H1 (cell line): ENCODE data around the gene GPR162. TPM values are rescaled to one million over a fixed set of nuclear protein-coding genes. Genes with fewer than 3 reads are reported as not detected.

ENCODE experiments used
- CTCF ChIA-PET: fragments of 300-600 bp; sonication (Branson Sonifier 250); formaldehyde crosslinking; loops from one replicate; lab custom pipeline; 2021; ENCODE audit not compliant: partially characterized antibody; lab: Charles Lee
- POLR2A ChIA-PET: fragments of 300-600 bp; sonication (Branson Sonifier 250); formaldehyde crosslinking; loops from one replicate; lab custom pipeline; 2021; ENCODE audit warnings: inconsistent platforms; ENCODE audit not compliant: partially characterized antibody; lab: Charles Lee
- DNase-seq, 2 experiments: peaks; one replicate each; pipeline versions ENCODE4 v3.0.0 to v3.0.0-alpha.2; 2010 to 2022; ENCODE audit warnings: low spot score in 2 of 2, low read depth in 1 of 2, mixed read lengths in 1 of 2
- FAIRE-seq: peaks from 2 replicates; lab custom pipeline; 2011; peaks lifted over from hg19 to GRCh38; lab: Jason Lieb, UNC
- H2AFZ ChIP-seq: 2 replicates; pipeline ENCODE4 v1.8.1; 2012; ENCODE audit warnings: low read length, inconsistent platforms
- H2AK5ac ChIP-seq: 2 replicates; pipeline ENCODE4 v1.6.1; 2013; ENCODE audit warnings: low read depth, low read length
- H2BK120ac ChIP-seq: replicated peaks from 2 replicates; pipeline ENCODE3; 2013; ENCODE audit warnings: low read depth, low read length, inconsistent platforms
- H2BK12ac ChIP-seq: 2 replicates; pipeline ENCODE4 v1.6.1; 2013; ENCODE audit warnings: low read depth, low read length
- H2BK15ac ChIP-seq: 2 replicates; pipeline ENCODE4 v1.6.1; 2013; ENCODE audit warnings: low read length
- H2BK20ac ChIP-seq: 2 replicates; pipeline ENCODE4 v1.6.1; 2013; ENCODE audit warnings: low read length
- H2BK5ac ChIP-seq: 2 replicates; pipeline ENCODE4 v1.6.1; 2013; ENCODE audit warnings: low read depth, low read length
- H3K14ac ChIP-seq: 2 replicates; pipeline ENCODE4 v1.6.1; 2013; ENCODE audit warnings: inconsistent platforms; ENCODE audit not compliant: insufficient read length
- H3K18ac ChIP-seq: 2 replicates; pipeline ENCODE4 v1.6.1; 2013; ENCODE audit warnings: low read length; ENCODE audit errors: extremely low read depth
- H3K23ac ChIP-seq: 2 replicates; pipeline ENCODE4 v1.6.1; 2013; ENCODE audit warnings: inconsistent platforms; ENCODE audit not compliant: insufficient read length
- H3K23me2 ChIP-seq: 2 replicates; pipeline ENCODE4 v1.6.1; 2013; ENCODE audit warnings: low read depth, low read length
- H3K27ac ChIP-seq: 2 replicates; pipeline ENCODE4 v1.6.1; 2011; ENCODE audit warnings: low read depth, low read length, inconsistent platforms
- H3K27me3 ChIP-seq, 4 experiments: replicated peaks in 1 of 4; 1 replicate in 1 of 4; 2 replicates in 3 of 4; pipeline versions ENCODE4 v1.6.1 to v1.8.1; 2011 to 2013; ENCODE audit warnings: low read length in 3 of 4, mild to moderate bottlenecking in 3 of 4, inconsistent platforms in 2 of 4, mixed read lengths in 2 of 4, moderate library complexity in 1 of 4; ENCODE audit not compliant: control insufficient read depth in 3 of 4, insufficient read depth in 3 of 4; ENCODE audit errors: extremely low read depth in 1 of 4
- H3K36me3 ChIP-seq, 4 experiments: 2 replicates each; pipeline versions ENCODE4 v1.6.1 to v1.8.1; 2011 to 2013; ENCODE audit warnings: mild to moderate bottlenecking in 4 of 4, low read length in 3 of 4, moderate library complexity in 2 of 4, control low read depth in 1 of 4, inconsistent platforms in 1 of 4; ENCODE audit not compliant: insufficient read depth in 4 of 4, control insufficient read depth in 2 of 4
- H3K4ac ChIP-seq: replicated peaks from 2 replicates; pipeline ENCODE3; 2013; ENCODE audit warnings: low read length, low read depth, mixed read lengths, inconsistent platforms; ENCODE audit not compliant: insufficient read length
- H3K4me1 ChIP-seq, 4 experiments: replicated peaks in 1 of 4; 1 replicate in 1 of 4; 2 replicates in 3 of 4; pipeline versions ENCODE4 v1.6.1 to v1.8.1; 2011 to 2013; ENCODE audit warnings: low read length in 3 of 4, inconsistent platforms in 2 of 4, mixed read lengths in 1 of 4; ENCODE audit not compliant: insufficient read depth in 4 of 4, control insufficient read depth in 3 of 4
- H3K4me2 ChIP-seq, 2 experiments: 2 replicates each; pipeline versions ENCODE4 v1.6.1 to v1.8.1; 2011 to 2013; ENCODE audit warnings: low read depth in 2 of 2, low read length in 2 of 2, control low read depth in 1 of 2, inconsistent platforms in 1 of 2, mild to moderate bottlenecking in 1 of 2; ENCODE audit not compliant: insufficient read depth in 1 of 2
- H3K4me3 ChIP-seq, 4 experiments: fragments of 200-600, 300-600 bp in 1 of 4; sonication (generic), shearing (Covaris generic), sonication (Bioruptor Twin) in 1 of 4; 2 replicates each; pipeline versions ENCODE4 v1.5.1 to v1.8.1; 2011 to 2016; ENCODE audit warnings: low read length in 4 of 4, low read depth in 3 of 4, control low read depth in 2 of 4, inconsistent platforms in 2 of 4, mild to moderate bottlenecking in 2 of 4, mixed read lengths in 1 of 4, moderate library complexity in 1 of 4; ENCODE audit not compliant: insufficient read depth in 2 of 4; ENCODE audit errors: extremely low read depth in 1 of 4
- H3K56ac ChIP-seq: replicated peaks from 2 replicates; pipeline ENCODE3; 2013; ENCODE audit warnings: low read depth, mild to moderate bottlenecking, mixed read lengths, low read length, inconsistent platforms; ENCODE audit not compliant: insufficient read length
- H3K79me1 ChIP-seq: 2 replicates; pipeline ENCODE4 v1.6.1; 2013; ENCODE audit warnings: low read depth, low read length, control low read depth
- H3K79me2 ChIP-seq, 2 experiments: 2 replicates each; pipeline versions ENCODE4 v1.6.1 to v1.8.1; 2012 to 2013; ENCODE audit warnings: low read length in 2 of 2, mild to moderate bottlenecking in 2 of 2, inconsistent platforms in 1 of 2; ENCODE audit not compliant: insufficient read depth in 2 of 2, control insufficient read depth in 1 of 2
- H3K9ac ChIP-seq, 4 experiments: replicated peaks in 1 of 4; 1 replicate in 1 of 4; 2 replicates in 3 of 4; pipeline versions ENCODE4 v1.6.1 to v1.8.1; 2011 to 2013; ENCODE audit warnings: low read depth in 3 of 4, low read length in 3 of 4, control low read depth in 2 of 4, mild to moderate bottlenecking in 2 of 4, moderate library complexity in 2 of 4, inconsistent platforms in 1 of 4; ENCODE audit errors: extremely low read depth in 1 of 4
- H3K9me3 ChIP-seq, 2 experiments: 2 replicates each; pipeline versions ENCODE4 v1.6.1 to v1.8.1; 2012 to 2013; ENCODE audit warnings: mild to moderate bottlenecking in 2 of 2, moderate library complexity in 2 of 2, control low read depth in 1 of 2, inconsistent platforms in 1 of 2, low read depth in 1 of 2, low read length in 1 of 2, mixed read lengths in 1 of 2; ENCODE audit not compliant: insufficient read depth in 2 of 2
- H4K20me1 ChIP-seq, 2 experiments: replicated peaks in 1 of 2; 2 replicates each; pipeline versions ENCODE3 to v1.8.1; 2011 to 2013; ENCODE audit warnings: inconsistent platforms in 2 of 2, low read length in 2 of 2, mild to moderate bottlenecking in 1 of 2; ENCODE audit not compliant: insufficient read depth in 2 of 2, control insufficient read depth in 1 of 2
- H4K5ac ChIP-seq: 2 replicates; pipeline ENCODE4 v1.6.1; 2013; ENCODE audit warnings: low read length, low read depth, mixed read lengths, inconsistent platforms; ENCODE audit not compliant: insufficient read length
- H4K8ac ChIP-seq: 2 replicates; pipeline ENCODE4 v1.8.0; 2013; ENCODE audit warnings: mild to moderate bottlenecking, moderate library complexity, low read length, inconsistent platforms; ENCODE audit not compliant: insufficient read depth; ENCODE audit errors: extremely low read depth
- H4K91ac ChIP-seq: replicated peaks from 2 replicates; pipeline ENCODE3; 2013; ENCODE audit warnings: low read length, mixed read lengths, inconsistent platforms; ENCODE audit not compliant: insufficient read length
- CBX8 ChIP-seq: fragments of 300-800, 300-1000 bp; sonication (generic); IDR thresholded peaks from 2 replicates; pipeline ENCODE4 v1.7.1; 2016; ENCODE audit warnings: low read depth, low read length, borderline replicate concordance
- CHD2 ChIP-seq: IDR thresholded peaks from 2 replicates; pipeline ENCODE4 v1.6.1; 2012; ENCODE audit warnings: low read length, improper control_type of control experiment
- CREB1 ChIP-seq: IDR thresholded peaks from 2 replicates; pipeline ENCODE4 v1.6.1; 2012; ENCODE audit warnings: inconsistent platforms
- EP300 ChIP-seq, 2 experiments: IDR thresholded peaks; 1 replicate in 1 of 2; 2 replicates in 1 of 2; pipeline ENCODE4 v1.6.1; 2011 to 2012; ENCODE audit warnings: low read depth in 2 of 2, low read length in 2 of 2, mild to moderate bottlenecking in 2 of 2, borderline replicate concordance in 1 of 2, inconsistent platforms in 1 of 2, moderate library complexity in 1 of 2
- HDAC6 ChIP-seq: IDR thresholded peaks from one replicate; pipeline ENCODE4 v1.7.1; 2012; ENCODE audit warnings: low read depth, mild to moderate bottlenecking, inconsistent platforms, low read length, moderate library complexity
- RXRA ChIP-seq: IDR thresholded peaks from 2 replicates; pipeline ENCODE4 v1.6.1; 2011; ENCODE audit warnings: low read depth, mild to moderate bottlenecking, low read length, moderate library complexity; ENCODE audit not compliant: insufficient read depth
- SIRT6 ChIP-seq: IDR thresholded peaks from one replicate; pipeline ENCODE4 v1.7.1; 2012; ENCODE audit warnings: low read length, inconsistent platforms
- SIX5 ChIP-seq: IDR thresholded peaks from 2 replicates; pipeline ENCODE4 v1.6.1; 2011; ENCODE audit warnings: mild to moderate bottlenecking, low read depth, low read length
- WGBS, 2 experiments: shearing (Covaris generic) in 1 of 2; methylation state at CpG; one replicate each; pipeline versions ENCODE4 v1.1.6 to v1.1.7; 2013 to 2015; ENCODE audit warnings: low lambda C conversion rate in 2 of 2, mixed read lengths in 2 of 2, inconsistent platforms in 1 of 2, low coverage in 1 of 2, missing lambda C conversion rate in 1 of 2; ENCODE audit not compliant: insufficient replicate concordance in 2 of 2, insufficient coverage in 1 of 2, insufficient read length in 1 of 2; ENCODE audit errors: extremely low coverage in 1 of 2, missing lambda C conversion rate in 1 of 2; 5-methylcytosine and 5-hydroxymethylcytosine counted together
- polyA plus RNA-seq, 7 experiments: library from polyadenylated mRNA; depleted of rRNA in 3 of 7; stranded (reverse) in 5 of 7; unstranded in 2 of 7; fragments of >200 nt in 5 of 7; fragments of 200-250 nt in 2 of 7; gene quantifications; 1 replicate in 5 of 7; 2 replicates in 1 of 7; 4 replicates in 1 of 7; pipeline versions ENCODE4 v1.2.1 to v1.2.3, GENCODE V29; 2011 to 2013; ENCODE audit warnings: missing spikeins in 2 of 7, mixed read lengths in 2 of 7
- total RNA-seq: library from RNA; stranded (reverse); fragmentation: NEBNext Ultra II Directional; extraction: Animal tissue kit (Norgen Biotek cat#: 25700); gene quantifications from 2 replicates; pipeline ENCODE4 v1.2.1, GENCODE V29; 2021

The GPR162 gene
- total and polyA plus RNA-seq, 2 of the 8 experiments (the other 6 are each of a cell fraction or from before 2014, with no cell fraction given) = 7.3 to 8.8 TPM

- no peak overlapping the region for H4K5ac ChIP-seq
- ChIA-PET POLR2A (interaction anchor here (0.6 to 27.1 kb wide), 9 partner anchors 5 to 121 kb away, joined by 3 to 588 read pairs (median 8); partner anchors contain the start of genes C12orf57, CDCA3, GNB3 and GPR162), CTCF (interaction anchor here (0.5 to 23.7 kb wide), 11 partner anchors 7 to 375 kb away, joined by 3 to 532 read pairs (median 5); partner anchors contain the start of genes CD4, CDCA3, GNB3 and GPR162)
- H2BK20ac ChIP-seq = no peak overlapping the region
- peaks cover 0 to 3% (median 2%) of the 10 kb centered on the region in 4 experiments; a peak in 1 of 7 replicates for H3K4me1 ChIP-seq
- no peak overlapping the region for H2BK15ac ChIP-seq
- H4K91ac ChIP-seq = no peak overlapping the region
- H2BK5ac ChIP-seq = no peak overlapping the region
- no peak overlapping the region for H3K4me3 ChIP-seq
- H4K20me1 ChIP-seq = peaks cover 7 to 8% of the 10 kb centered on the region in 2 experiments
- no peak overlapping the region for H3K27ac ChIP-seq
- H2AK5ac ChIP-seq = no peak overlapping the region
- FAIRE-seq (no peak), DNase-seq (no peak)
- 80% methylated on average over 1 of the region's 1 CpG; no CpG with 5 or more reads in 1 of the 2 experiments for WGBS, 2 experiments
- no peaks in the 10 kb centered on the region for H3K9me3 ChIP-seq
- H2BK12ac ChIP-seq = no peak overlapping the region
- H3K4me2 ChIP-seq = no peak overlapping the region
- H3K79me2 ChIP-seq = no peaks in the 10 kb centered on the region
- H3K9ac ChIP-seq = no peak overlapping the region
- no peak overlapping the region for H3K14ac ChIP-seq
- no peak overlapping the region for H3K56ac ChIP-seq
- H3K18ac ChIP-seq = no peak overlapping the region
- H3K4ac ChIP-seq = no peak overlapping the region
- no peak overlapping the region for H2AFZ ChIP-seq
- TF ChIP-seq CREB1 (no peak), CHD2 (no peak), CBX8 (no peak), SIX5 (no peak), EP300 (IDR thresholded peaks at IDR 0.05; ENCODE audit: borderline replicate concordance in 1 of 2, low read depth in 2 of 2, low read length in 2 of 2) (no peak), SIRT6 (no peak), HDAC6 (no peak), RXRA (no peak)
- H2BK120ac ChIP-seq = no peak overlapping the region
- H3K36me3 ChIP-seq = peaks cover 20 to 58% (median 42%) of the 10 kb centered on the region in 4 experiments
- H3K27me3 ChIP-seq = no peaks in the 10 kb centered on the region
- no peaks in the 10 kb centered on the region for H3K23me2 ChIP-seq
- no peak overlapping the region for H4K8ac ChIP-seq
- H3K79me1 ChIP-seq = no peaks in the 10 kb centered on the region
- no peak overlapping the region for H3K23ac ChIP-seq
These were observed 18.7 kb downstream of the GPR162 start for GRCh38 chr12:6840330-6840729.
